Fibroblast of pulmonary artery (primary cell): Measurements from ENCODE around the gene FSTL3.

Experiments used
- DNase-seq: peaks from one replicate; pipeline ENCODE4 v3.0.0-alpha.2; 2010; ENCODE audit warnings: low read depth
- H3K4me3 ChIP-seq: replicated peaks from 2 replicates; pipeline ENCODE4 v1.5.1; 2011; ENCODE audit warnings: low read depth, mild to moderate bottlenecking, control low read depth, low read length, moderate library complexity
- CTCF ChIP-seq: IDR thresholded peaks from 2 replicates; pipeline ENCODE4 v1.5.1; 2011; ENCODE audit warnings: mild to moderate bottlenecking, control low read depth, low read length, inconsistent platforms; ENCODE audit errors: missing control alignments

The FSTL3 gene

GRCh38 chr19:711254-711653 lies 35.1 kb downstream of the FSTL3 start:
- no peak overlapping the region for H3K4me3 ChIP-seq
- no peak for DNase-seq
- TF ChIP-seq CTCF, result no peak

- no peak for TF ChIP-seq CTCF
- no peak for DNase-seq
- H3K4me3 ChIP-seq, result no peak overlapping the region
Observed at GRCh38 chr19:715347-715746, 39.2 kb downstream of the FSTL3 start.

- H3K4me3 ChIP-seq, result no peak overlapping the region
- no peak for TF ChIP-seq CTCF
- no peak for DNase-seq
Observed at GRCh38 chr19:718251-718951, 42.2 kb downstream of the FSTL3 start.

GRCh38 chr19:718991-719512 lies 42.9 kb downstream of the FSTL3 start:
- peak; percentile 52 for DNase-seq
- H3K4me3 ChIP-seq, result no peak overlapping the region
- no peak for TF ChIP-seq CTCF

GRCh38 chr19:719636-720344 lies 43.6 kb downstream of the FSTL3 start:
- no peak overlapping the region for H3K4me3 ChIP-seq
- DNase-seq, result no peak

GRCh38 chr19:720345-721160 lies 44.4 kb downstream of the FSTL3 start:
- no peak for TF ChIP-seq CTCF
- H3K4me3 ChIP-seq, result no peak overlapping the region
- no peak for DNase-seq

More at GRCh38 chr19:719636-720344, 43.6 kb downstream of the FSTL3 start:
- no peak for TF ChIP-seq CTCF
